NCI-H2171 (cell line): Measurements from ENCODE around the gene MAGEB17.
"Not testable (repeated sequence)": the region's sequence is repeated elsewhere in the genome, so short reads cannot be mapped to it uniquely, and the experiment has no call there.

Experiments
- DNase-seq: peaks from one replicate; lab custom pipeline; 2025; lab: John Stamatoyannopoulos, UW

The MAGEB17 gene

DNA sequence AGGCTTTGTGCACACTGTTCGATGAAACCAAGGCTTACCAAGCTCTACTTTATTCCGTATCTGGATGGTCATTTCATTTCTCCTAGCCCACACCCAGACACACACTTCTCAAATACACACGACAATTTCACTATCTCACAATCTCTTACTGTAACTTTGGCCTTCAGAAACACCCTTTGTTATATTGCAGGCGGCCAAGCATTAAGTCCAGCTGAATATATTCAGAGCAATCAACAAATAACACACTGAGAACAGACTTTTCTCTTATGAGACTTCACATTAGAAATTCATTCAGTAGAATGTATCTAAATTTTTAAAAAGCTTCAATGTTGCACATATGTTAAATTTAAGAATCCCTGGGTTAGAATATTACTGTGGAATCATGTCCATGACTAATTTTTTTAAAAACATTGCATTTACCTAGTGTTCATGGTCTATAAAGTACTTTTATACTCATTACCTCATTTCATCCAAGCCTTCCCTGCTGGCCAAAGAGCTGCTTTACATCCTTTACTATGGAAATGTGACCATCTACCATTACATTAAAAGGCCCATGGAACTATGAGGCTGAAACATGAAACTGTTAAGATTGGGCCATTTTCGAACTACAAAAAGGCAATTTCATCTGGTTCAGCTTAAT is 10.5 kb upstream of the MAGEB17 start:
- no peak for DNase-seq

DNA sequence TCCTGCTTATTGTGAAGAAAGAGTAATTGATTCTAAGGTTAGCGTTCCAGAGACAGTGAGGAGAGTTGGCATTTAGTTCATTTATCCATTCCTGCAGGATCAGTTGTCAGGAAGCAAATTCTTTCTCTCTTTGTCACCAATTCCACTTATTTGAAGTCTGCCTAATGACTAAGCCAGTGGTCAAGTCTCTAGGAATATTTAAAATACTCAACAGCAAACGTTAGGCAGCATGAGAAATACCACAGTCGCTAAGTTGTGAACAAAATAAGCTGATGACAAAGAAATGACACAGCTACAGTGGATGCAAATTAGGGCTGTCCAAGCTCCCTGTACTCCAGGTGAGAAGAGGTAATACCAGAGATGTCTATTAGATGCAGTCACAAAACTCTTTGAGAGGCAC is 6.6 kb upstream of the MAGEB17 start:
- no peak for DNase-seq

DNA sequence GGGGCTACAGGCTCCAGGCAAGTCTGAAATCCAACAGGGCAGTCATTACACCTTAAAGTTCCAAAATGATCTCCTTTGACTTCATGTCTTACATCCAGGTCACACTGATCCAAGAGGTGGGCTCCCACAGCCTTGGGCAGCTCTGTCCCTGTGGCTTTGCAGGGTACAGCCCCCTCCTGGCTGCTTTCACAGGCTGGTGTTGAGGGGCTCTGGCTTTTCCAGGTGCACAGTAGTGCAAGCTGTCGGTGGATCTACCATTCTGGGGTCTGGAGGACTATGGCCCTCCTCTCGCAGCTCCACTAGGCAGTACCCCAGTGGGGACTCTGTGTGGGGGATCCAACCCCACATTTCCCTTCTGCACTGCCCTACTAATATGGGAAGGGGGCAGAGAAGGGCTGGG is 6.1 kb upstream of the MAGEB17 start:
- DNase-seq = not testable (repeated sequence)

DNA sequence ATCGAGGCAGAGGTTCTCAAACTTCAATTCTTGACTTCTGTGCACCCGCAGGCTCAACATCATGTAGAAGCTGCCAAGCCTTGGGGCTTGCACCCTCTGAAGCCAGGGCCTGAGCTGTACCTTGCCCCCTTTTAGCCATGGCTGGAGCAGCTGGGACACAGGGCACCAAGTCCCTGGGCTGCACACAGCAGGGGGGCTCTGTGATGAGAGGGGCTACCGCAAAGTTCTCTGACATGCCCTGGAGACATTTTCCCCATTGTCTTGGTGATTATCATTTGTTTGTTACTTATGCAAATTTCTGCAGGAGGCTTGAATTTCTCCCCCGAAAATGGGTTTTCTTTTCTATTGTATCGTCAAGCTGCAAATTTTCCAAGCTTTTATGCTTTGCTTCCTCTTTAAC is 4.9 kb upstream of the MAGEB17 start:
- DNase-seq = no peak

DNA sequence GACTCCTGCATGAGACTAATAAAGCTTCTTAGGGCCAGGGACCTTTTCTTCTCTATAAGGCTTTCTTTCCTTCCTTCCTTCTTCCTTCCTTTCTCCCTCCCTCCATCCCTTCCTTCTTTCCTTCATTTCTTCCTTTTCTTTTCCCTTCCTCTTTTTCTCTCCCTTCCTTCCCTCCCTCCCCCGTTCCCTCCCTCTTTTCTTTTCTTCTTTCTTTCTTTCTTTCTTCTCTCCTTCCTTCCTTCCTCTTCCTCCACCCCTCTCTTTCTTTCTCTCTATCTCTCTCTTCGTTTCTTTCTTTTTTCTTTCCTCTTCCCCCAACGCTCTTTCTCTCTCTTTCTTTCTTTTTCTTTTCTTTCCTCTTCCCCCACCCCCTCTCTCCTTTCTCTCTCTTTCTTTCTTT is 2.5 kb upstream of the MAGEB17 start:
- DNase-seq = no peak

DNA sequence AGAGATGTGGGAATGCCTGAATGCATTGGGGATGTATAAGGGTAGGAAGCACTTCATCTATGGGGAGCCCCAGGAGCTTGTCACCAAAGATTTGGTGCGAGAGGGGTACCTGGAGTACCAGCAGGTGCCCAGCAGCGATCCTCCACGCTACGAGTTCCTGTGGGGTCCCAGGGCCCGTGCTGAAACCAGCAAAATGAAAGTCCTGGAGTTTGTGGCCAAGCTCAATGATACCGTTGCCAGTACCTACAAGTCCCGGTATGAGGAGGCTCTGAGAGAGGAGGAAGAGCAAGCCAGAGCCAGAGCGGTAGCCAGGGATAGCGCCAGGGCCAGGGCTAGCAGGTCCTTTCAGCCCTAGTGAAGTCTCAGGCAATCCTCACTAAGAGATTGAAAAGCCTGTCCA is 3.8 kb downstream of the MAGEB17 start:
- DNase-seq = no peak

DNA sequence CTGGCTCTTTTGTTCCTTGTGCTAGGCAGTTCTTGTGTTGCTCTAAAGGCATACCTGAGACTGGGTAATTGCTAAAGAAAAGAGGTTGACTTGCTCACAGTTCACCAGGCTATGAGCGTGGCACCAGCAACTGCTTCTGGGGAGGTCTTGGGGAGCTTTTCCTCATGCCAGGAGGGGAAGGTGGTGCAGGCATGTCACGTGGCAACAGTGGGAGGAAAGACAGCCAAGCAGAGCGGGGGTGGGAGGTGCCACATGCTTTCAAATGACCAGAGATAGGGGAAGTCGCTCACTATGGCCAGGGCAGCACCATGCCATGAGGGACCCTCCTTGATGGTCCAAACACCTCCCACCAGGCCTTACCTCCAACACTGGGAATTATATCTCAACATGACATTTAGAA is 4.7 kb downstream of the MAGEB17 start:
- DNase-seq = no peak

DNA sequence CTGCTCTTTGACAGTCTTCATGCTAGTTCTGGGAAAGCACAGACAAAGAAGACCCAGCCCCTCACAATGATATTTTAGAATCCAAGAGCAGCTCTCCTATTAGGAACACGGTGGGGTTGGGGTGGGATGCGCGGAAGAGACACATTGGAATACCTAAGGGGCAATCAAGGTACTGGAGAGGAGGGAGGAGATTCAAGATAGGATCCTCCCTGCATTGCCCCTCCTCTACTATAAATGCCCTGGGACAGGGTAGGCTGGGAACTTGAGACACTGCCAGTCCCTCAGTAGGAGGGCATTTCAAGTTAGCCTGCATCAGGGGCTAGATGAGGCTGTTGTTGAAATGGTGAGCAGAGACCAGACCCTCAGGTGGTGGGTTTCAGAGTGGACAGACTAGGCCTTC is 5.1 kb downstream of the MAGEB17 start:
- DNase-seq = no peak

DNA sequence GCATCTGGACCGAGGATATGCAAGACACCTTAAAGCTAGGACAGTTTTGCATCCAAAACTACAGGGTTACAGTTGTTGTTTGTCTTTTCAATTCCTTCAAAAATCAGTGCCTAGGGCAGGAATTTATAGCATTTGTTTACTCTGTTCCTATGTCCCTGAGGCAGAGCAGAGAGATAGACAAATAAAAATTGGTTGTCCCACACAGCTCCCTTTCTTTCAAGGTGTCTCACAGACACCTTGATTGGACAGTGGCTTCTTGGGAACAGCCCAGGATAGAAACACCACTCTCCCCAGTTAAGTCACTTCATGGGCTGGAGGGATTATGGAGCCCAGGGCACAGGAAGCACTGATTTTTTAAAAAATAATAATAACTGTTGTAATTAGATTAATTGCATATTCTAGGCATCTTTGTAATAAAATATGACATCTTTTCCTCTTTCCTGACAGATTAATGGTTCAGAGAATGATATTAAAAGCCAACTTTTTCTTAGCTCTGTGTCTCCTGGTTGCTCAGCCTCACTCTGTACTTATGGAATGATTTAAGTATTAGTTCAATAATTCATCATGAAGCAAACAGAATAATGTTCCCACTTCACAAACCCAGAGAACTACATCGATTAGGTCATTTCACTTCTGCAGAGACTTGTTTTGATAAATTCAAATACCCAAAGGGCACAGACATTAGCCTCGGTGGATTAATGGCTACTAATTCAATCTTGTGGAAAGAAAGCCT is 8.2 kb downstream of the MAGEB17 start:
- DNase-seq = no peak

DNA sequence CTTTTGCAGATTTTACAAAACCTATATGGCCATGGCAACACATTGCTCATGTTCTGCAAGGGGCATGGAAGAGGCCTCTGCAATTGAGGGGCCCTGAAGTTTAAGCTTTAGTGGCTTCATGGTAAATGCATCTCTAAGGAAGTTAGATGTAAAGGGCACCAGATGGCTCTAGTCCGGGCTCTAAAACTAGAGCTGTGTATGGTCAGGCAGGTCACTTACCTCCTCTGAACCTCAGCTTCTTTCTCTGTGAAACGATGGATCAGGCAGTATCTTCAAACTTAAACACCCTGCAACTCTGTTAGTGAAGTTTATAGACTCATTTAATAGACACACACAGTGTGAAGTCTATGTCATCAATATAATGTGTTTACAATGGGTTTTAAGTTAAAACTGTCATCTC is 10.0 kb downstream of the MAGEB17 start:
- no peak for DNase-seq

DNA sequence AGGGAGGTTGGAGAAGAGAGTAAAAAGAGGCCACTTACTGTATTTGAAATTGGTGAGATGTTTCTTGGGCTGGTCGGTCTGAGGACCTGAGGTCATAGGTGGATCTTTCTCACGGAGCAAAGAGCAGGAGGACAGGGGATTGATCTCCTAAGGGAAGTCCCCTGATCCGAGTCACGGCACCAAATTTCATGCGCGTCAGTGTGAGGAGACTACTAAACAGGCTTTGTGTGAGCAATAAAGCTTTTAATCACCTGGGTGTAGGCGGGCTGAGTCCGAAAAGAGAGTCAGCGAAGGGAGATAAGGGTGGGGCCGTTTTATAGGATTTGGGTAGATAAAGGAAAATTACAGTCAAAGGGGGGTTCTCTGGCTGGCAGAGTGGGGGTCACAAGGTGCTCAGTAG is 16.6 kb downstream of the MAGEB17 start:
- DNase-seq = not testable (repeated sequence)

DNA sequence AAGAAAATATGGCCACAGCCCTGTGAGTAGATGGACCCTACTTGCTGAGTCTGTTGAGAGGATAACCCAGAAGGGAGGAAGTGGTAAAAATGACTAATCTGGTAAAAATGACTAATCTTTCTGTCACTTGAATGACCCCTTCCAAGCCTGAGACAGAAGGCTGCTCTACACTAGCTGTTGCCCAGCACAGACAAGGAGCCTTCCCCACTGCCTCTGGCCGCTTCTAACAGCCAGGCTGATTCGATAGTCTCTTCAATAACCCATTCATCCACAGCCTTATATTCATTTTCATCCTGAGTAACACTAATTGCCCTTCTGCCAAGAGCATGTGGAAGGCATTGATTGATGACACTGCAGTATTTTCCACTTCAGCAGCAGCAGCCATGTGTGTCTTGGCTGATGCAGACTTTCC is 18.4 kb downstream of the MAGEB17 start:
- no peak for DNase-seq

DNA sequence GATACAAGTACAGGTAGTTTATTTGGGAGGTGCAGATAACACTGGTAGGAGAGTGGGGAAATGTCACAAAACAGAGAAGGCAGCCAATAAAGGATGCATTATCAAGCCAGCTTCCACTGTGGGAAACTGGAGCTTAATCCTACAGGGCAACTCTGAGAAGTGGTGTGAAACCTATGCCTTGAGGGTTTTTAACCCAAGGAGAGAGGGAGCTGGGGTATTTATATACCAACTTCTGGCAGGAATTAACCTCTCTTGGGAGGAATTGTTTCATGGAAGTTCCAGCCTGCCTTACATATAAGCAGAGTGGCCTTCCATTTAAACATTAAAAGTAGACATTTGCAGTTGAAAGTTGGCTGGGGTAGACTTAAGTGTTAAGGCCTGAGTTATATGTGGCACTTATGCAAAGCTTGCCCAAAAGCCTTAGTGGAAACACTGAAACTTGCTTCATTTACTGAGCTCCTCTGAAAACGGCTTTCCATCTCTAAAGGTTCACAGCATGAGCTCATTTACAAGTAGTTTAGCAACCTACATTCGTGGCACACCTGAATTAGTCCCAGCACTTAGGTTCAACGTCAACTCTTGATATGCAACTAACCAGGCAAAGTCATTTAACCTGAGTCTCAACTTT is 19.2 kb downstream of the MAGEB17 start:
- DNase-seq = no peak

DNA sequence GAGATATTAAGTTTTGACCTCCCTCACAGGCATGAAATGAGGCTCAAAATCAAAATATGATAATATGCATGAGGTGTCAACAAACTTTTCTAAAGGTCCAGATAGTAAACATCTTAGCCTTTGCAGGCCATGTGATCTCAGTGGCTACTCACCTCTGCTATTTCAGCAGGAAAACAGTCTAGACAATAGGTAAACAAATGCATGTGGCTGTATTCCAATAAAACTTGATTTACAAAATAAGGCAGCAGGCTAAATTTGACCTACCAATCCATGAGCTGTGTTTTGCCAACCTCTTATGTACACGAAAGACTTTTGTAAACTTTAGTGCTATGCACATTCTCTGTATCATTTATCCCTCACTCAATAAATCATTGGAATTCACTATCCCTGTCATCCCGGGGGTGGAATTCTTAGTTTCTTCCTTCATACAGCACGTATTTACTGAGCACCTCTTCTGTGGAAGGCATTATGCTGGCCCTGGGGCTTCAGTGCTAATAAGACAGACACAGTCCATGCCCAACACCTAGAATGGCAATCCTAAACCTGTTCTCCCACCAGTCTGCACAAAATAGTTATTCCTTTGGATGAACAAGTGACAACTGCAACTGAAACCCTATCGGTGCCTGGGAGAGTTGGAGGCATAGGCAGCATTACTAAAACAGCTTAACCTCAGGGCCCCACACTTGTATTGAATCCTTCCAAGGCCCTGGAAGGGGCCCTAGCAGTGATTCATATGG is 19.9 kb downstream of the MAGEB17 start:
- no peak for DNase-seq

DNA sequence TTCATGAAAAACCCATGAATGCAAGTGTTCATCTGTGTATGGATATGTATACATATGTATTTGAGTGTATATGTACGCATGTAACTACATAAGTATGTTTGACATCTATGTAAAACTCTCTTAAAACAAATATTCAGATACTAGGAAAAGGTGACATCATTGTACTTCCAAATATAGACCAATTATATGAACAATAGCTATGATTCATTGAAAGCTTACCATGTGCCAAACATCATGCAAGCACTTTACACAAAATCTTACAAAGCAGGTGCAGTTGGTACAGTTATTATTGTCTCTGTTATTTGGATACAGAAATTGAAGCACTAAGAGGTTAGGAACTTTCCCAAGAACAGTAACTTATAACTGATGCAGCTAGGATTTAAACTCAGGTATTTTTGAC is 21.4 kb downstream of the MAGEB17 start:
- DNase-seq = no peak

DNA sequence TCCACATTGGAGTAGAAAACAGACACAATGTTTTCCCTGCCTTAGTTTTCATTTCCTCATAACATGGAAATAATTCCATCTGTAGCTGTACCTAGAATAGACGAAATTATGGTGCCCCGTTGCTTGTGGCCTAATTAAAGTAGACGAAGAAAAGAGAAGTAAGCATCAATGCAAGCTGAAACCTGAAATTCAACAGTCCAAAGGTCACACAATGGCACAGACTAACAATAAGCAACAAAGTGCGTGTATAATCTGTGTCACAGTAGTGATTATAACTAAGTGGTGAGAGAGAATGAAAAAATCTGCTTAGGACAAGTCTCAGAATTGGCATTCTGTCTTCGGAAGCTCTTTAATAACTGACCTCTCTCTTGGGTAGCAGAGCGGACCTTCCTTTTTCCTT is 24.3 kb downstream of the MAGEB17 start:
- DNase-seq = no peak

DNA sequence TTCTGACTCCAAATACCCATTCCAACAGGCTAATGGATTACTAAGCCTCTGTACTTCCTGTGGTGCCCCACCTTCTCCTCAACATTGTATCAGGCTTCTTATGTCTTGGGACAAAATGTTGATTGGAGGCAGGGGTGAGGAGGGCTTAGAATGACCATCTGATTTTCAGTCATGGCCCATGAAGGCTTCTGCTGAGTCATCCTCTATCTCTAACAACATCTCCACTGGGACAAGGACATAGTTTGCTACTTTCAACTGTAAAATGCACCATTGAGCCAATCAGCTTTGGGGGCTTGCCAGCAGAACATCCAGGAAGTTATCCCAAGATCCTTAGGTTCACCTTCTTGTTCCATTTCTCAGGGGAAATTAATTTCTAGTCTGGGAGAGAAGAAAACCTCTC is 29.5 kb downstream of the MAGEB17 start:
- no peak for DNase-seq

DNA sequence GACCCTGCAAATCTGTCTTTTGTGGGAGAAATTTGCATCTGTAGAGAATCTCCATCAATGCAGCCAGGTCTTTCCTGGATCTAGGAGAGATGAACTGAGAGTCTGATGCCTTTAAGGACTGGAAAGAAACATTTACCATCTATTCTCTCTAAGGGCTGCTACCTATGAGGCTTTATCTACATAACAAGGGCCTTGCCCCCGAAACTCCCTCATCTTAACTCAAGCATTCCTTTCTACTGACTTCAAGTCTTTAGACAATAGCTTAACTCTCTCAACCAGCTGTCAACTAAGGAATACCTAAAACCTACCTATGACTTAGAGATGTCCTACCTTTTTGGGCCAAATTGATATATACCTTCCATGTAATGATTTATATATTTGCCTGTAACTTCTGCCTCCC is 32.1 kb downstream of the MAGEB17 start:
- no peak for DNase-seq

DNA sequence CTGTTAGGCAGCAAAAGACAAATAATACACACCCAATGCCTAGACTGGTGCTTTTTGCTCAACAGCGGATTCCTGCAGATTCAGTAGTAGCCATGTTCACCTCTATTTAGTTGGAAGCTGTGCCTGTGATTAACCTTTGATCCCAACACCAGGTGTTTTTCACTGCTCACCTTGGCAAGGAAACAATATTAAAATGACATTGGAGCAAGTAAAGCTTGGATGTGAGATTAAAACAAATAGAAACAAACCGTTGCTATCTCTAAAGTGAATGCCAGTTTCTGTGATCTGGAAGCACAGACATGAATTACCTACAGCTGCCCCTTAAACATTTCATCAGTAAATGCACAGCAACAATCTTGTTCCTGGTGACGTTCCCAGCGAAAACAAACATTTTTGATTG is 35.7 kb downstream of the MAGEB17 start:
- DNase-seq = no peak

DNA sequence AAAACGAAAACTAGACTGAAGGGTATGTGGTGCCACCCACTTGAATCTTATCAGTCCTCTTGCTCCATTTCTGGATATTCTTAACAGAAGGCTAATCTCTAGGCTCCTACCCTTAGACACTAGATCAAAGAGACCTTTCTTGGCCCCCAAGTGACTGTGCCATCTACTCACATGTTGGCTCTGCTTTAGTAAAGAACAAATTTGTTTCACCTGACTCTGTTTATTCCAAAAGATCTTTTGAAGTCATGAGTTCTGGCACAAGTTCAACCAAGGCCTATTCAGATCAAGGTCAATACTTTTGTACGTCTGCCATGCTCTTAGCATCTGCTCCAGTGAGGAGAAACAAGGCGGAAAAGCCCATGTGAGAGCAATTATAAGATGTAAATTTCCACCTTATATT is 37.3 kb downstream of the MAGEB17 start:
- DNase-seq = no peak

DNA sequence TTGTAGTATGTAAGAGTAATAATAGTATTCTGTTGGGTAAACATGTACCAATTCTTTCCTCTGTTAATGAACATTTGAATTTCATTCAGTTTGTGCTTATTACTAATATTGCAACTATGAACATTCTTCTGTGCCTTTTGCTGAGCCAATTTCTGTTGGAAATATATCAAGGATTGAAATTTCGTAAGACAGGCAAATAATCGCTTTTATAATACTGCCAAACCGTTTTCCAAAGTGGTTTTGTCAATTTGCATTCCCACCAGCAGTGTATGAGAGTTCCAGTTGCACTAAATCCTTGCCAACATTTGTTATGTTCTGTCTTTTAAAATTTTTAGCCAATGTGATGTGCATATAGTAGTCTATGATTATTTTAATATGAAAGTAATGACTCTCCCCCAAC is 38.6 kb downstream of the MAGEB17 start:
- DNase-seq = no peak

DNA sequence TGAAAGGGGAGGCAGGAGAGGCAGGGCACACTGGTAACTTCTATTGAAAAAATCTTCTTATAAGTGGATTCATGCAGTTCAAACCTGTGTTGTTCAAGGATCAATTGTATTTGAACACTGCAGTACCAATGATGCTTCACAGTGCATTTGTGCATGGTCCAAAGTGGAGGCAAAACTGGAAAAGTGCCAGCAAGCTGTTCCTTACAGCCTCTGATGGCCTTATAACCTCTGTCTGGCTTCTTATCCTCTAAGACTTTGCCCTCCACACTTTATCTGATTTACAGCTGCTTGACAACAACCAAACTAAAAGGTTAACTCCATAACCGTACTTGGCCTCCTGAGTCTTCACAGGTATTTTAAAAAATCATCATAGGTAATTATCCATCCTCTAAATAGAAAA is 40.4 kb downstream of the MAGEB17 start:
- no peak for DNase-seq

DNA sequence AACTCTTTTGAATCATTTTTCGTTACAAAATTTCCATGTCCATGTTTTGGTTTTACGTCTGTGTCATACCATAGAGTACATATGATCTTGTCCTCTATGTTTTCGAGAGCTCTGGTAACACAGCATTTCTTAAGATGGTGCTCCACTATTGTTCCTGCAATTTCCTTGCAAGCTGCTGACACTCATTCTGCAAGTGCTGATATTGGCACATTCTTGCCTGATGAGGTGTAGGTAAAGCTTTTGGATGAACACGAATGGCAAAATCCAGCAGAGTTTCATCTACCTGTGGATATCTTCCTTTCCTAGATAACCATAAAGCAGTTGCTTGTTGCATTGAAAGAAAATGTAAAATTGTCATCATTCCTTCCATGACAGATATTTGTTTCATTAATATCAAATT is 41.3 kb downstream of the MAGEB17 start:
- no peak for DNase-seq
